ENCODE results near the gene FNDC3B.

DNA sequence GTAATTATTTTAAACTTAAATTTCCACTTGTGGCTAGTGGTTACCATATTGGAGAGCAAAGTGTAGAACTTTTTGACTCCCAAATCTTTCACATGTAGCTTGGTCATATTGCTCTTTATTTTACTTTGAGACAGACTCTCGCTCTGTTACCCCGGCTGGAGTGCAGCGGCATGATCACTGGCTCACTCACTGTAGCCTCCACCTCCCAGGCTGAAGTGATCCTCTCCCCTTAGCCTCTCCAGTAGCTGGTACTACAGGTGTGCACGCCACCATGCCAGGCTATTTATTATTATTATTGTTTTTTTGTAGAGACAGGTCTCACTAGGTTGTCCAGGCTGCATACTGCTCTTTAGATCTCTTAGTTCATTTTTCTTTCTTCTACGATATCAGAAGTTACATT lies 3.9 kb downstream of the FNDC3B start:
- TF ChIP-seq, protein P1, sequence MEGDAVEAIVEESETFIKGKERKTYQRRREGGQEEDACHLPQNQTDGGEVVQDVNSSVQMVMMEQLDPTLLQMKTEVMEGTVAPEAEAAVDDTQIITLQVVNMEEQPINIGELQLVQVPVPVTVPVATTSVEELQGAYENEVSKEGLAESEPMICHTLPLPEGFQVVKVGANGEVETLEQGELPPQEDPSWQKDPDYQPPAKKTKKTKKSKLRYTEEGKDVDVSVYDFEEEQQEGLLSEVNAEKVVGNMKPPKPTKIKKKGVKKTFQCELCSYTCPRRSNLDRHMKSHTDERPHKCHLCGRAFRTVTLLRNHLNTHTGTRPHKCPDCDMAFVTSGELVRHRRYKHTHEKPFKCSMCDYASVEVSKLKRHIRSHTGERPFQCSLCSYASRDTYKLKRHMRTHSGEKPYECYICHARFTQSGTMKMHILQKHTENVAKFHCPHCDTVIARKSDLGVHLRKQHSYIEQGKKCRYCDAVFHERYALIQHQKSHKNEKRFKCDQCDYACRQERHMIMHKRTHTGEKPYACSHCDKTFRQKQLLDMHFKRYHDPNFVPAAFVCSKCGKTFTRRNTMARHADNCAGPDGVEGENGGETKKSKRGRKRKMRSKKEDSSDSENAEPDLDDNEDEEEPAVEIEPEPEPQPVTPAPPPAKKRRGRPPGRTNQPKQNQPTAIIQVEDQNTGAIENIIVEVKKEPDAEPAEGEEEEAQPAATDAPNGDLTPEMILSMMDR (IDR thresholded peaks at IDR 0.05; ENCODE audit: low read depth, low read length, missing input control), result no peak
- no peak for TF ChIP-seq ATF3 (IDR thresholded peaks at IDR 0.05)
- TF ChIP-seq, protein P2, sequence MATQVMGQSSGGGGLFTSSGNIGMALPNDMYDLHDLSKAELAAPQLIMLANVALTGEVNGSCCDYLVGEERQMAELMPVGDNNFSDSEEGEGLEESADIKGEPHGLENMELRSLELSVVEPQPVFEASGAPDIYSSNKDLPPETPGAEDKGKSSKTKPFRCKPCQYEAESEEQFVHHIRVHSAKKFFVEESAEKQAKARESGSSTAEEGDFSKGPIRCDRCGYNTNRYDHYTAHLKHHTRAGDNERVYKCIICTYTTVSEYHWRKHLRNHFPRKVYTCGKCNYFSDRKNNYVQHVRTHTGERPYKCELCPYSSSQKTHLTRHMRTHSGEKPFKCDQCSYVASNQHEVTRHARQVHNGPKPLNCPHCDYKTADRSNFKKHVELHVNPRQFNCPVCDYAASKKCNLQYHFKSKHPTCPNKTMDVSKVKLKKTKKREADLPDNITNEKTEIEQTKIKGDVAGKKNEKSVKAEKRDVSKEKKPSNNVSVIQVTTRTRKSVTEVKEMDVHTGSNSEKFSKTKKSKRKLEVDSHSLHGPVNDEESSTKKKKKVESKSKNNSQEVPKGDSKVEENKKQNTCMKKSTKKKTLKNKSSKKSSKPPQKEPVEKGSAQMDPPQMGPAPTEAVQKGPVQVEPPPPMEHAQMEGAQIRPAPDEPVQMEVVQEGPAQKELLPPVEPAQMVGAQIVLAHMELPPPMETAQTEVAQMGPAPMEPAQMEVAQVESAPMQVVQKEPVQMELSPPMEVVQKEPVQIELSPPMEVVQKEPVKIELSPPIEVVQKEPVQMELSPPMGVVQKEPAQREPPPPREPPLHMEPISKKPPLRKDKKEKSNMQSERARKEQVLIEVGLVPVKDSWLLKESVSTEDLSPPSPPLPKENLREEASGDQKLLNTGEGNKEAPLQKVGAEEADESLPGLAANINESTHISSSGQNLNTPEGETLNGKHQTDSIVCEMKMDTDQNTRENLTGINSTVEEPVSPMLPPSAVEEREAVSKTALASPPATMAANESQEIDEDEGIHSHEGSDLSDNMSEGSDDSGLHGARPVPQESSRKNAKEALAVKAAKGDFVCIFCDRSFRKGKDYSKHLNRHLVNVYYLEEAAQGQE (IDR thresholded peaks at IDR 0.05), result no peak
- no peak for TF ChIP-seq EGR1 (IDR thresholded peaks at IDR 0.05; ENCODE audit: low read depth in 2 of 2)
- no peak for TF ChIP-seq YY1 (IDR thresholded peaks at IDR 0.05)
- no peak for TF ChIP-seq JUND (IDR thresholded peaks at IDR 0.05)
- no peak for TF ChIP-seq GABPA (IDR thresholded peaks at IDR 0.05 in 1 of 2, conservative IDR thresholded peaks at IDR 0.05 in 1 of 2)
- no peak for TF ChIP-seq TAF1 (conservative IDR thresholded peaks at IDR 0.05)
- TF ChIP-seq NR2F2 (IDR thresholded peaks at IDR 0.05), result no peak
- no peak for TF ChIP-seq RAD21 (IDR thresholded peaks at IDR 0.05)
- no peak for TF ChIP-seq RXRA (IDR thresholded peaks at IDR 0.05)
- TF ChIP-seq MAX (IDR thresholded peaks at IDR 0.05), result no peak
- TF ChIP-seq FOXA1 (IDR thresholded peaks at IDR 0.05), result no peak
- no peak for TF ChIP-seq HNF4G (IDR thresholded peaks at IDR 0.05)

Measured in liver (tissue), 3 donors.